H54 (cell line): ENCODE results near the gene C8G.

Experiments used
- DNase-seq: peaks from one replicate; pipeline ENCODE4 v3.0.0; 2011; ENCODE audit warnings: low spot score, mixed read lengths; ENCODE audit not compliant: insufficient read length
- FAIRE-seq: peaks from 3 replicates; lab custom pipeline; 2011; peaks lifted over from hg19 to GRCh38; lab: Jason Lieb, UNC
- POLR2A ChIP-seq: IDR thresholded peaks from 2 replicates; pipeline ENCODE4 v1.6.1; 2011; ENCODE audit warnings: low read depth, mild to moderate bottlenecking, low read length

The C8G gene

GRCh38 chr9:136944519-136945332, at the start of gene C8G, which contains the start of gene FBXW5:
TSS of gene C8G (plus strand) at chr9:136945243. CDS start at chr9:136945321, 78 bp downstream.
TSS of gene FBXW5 (minus strand) at chr9:136944738. CDS start at chr9:136944083, 655 bp downstream.
- peak; percentile 79 for TF ChIP-seq POLR2A
- DNase-seq = peak; percentile 100
- FAIRE-seq = no peak

DNA sequence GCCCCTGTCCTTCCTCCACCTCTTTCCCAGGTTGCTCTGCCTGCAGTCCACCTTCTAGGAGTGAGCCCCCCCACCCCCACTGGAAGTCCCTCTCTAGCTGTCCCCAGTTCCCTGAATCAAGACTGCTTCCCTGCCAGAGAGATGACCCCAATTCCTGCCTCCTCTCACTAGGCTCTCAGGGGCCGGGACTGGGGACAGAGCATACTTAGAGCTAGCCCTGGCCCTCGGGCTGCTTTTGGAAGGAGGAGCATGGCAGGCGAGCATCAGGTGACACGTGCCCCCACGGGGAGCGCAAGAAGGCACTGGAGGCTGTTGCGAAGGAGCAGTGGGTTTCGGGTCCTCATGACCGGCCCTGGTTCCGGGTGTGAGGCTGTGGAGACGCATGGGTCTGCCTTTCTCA, 49.0 kb upstream of the C8G start:
- FAIRE-seq (no peak), DNase-seq (no peak)
- no peak for TF ChIP-seq POLR2A

- DNase-seq = no peak
- TF ChIP-seq POLR2A = no peak
- FAIRE-seq = no peak
Observed at GRCh38 chr9:136898483-136899100, 46.5 kb upstream of the C8G start.

DNA sequence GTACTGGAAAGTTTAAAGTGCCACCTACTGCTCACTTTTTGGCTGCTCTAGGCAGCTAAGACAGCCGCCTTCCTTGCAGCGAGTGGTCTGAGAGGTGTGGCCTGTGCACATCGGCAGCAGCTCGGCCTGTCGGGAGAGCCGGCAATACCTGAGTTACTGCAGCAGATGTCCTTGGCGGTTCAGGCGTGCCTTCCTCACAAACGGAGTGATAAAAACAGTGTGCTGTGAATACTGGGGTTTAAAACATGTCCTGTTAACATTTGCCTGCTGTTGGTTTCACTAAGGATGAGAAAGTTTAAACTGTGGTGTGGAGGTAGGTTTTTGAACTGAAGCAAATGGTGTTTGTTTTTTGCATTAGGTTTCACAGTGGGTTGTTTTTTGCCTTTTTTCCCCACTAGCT, 45.8 kb upstream of the C8G start:
- FAIRE-seq (no peak), DNase-seq (no peak)

DNA sequence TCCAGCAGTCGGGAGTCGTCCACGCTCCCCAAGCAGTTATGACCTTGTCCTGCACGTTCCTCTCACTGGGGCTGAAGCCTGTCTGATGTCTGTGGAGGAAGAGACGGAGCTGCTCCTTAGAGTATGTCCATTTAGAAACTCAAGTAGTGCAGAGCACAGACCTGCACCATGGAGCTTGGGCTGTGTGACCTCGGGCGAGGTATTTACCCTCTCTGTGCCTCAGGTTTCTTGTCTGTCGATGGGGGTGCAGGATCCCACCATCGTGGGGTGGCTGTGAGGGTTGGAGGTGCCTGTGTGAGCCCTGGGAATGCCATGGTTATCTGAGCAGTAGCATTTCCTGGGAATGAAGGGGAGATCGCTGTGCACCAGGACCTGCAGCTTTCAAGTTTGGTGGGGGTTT, 44.5 kb upstream of the C8G start:
- FAIRE-seq (no peak), DNase-seq (no peak)
- TF ChIP-seq POLR2A = no peak

More for the DNA sequence above, 45.8 kb upstream of the C8G start:
- TF ChIP-seq POLR2A = no peak

- DNase-seq = no peak
- TF ChIP-seq POLR2A = no peak
- FAIRE-seq = no peak
Observed at GRCh38 chr9:136900988-136901515, 44.0 kb upstream of the C8G start.

- DNase-seq (peak; percentile 100), FAIRE-seq (peak; percentile 88)
- TF ChIP-seq POLR2A = no peak
Observed at GRCh38 chr9:136901516-136902258, 43.4 kb upstream of the C8G start.

DNA sequence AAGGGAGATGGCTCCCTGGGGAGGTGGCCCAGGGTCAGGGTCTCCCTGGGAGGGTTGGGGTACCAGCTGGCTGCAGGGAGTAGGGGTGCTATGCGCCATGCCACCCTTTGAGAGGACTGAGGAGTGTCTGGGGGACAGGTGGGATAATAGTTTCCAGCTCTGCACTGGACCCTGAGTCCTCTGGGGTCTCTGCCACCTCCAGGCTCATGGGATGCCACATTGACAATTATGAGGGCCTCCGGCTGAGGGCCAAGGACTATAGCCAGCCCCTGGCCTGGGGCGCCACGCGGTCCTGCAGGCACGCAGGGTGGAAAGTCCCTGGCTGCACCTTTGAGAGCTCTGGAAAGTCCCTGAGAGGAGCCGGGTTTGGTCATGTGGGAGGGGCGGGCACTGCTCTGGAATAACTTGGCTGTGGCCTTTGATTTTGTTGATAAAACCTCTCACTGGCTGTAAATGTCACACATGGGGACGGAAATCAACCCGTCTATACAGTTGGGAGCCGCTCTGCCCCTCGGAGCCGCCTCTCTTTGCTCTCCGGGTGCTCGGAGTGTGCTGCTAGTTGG, 42.7 kb upstream of the C8G start:
- peak; percentile 95 for DNase-seq
- TF ChIP-seq POLR2A = peak; percentile 24
- peak; percentile 6 for FAIRE-seq

- no peak for FAIRE-seq
- TF ChIP-seq POLR2A = no peak
Observed at GRCh38 chr9:136903041-136903554, 41.9 kb upstream of the C8G start.

GRCh38 chr9:136906266-136906665, 38.8 kb upstream of the C8G start:
- no peak for TF ChIP-seq POLR2A
- FAIRE-seq (no peak), DNase-seq (no peak)

More at GRCh38 chr9:136903041-136903554, 41.9 kb upstream of the C8G start:
- DNase-seq = no peak

DNA sequence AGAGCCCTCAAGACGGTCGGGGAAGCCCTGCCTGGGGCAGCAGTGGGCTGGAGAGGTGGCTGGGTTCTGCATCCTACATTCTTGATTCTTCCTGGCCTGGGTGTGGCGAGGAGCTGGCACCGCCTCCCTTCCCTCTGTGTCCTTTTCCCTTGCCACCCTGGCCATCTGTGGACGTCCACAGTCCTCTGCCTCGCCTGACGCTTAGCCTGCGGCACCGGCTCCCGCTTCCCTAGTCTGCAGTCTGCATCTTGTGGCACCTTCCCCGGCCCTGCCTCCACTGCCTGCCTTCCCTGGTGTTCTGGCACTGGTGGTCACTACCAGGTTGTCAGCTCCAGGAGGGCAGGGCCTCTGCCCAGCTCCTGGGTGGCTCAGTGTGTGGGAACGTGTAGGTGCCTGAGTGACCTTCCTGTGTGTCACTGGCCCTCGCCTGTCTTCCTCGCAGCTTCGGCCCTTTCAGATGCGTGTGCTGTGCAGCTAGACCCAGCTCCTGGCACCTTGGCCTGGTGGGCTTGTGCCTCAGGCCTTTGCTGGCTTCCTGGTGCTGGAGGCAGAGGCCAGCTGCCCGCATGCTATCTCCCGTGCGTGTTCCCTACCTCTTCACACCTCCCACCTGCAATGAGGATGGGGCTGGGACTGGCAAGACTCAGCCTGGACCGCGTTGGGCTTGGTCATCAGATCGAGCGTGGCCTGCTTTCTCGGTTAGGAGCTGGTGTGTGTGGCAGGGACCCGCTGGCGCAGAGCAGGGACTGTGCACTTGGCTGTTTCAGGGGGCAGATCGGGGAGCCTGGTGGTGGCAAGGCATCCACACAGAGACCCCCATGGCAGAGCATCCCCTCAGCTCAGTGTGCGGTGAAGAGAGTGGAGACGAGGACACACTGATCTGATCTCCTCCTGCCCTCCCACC, 37.8 kb upstream of the C8G start:
- no peak for FAIRE-seq
- DNase-seq = no peak
- no peak for TF ChIP-seq POLR2A

DNA sequence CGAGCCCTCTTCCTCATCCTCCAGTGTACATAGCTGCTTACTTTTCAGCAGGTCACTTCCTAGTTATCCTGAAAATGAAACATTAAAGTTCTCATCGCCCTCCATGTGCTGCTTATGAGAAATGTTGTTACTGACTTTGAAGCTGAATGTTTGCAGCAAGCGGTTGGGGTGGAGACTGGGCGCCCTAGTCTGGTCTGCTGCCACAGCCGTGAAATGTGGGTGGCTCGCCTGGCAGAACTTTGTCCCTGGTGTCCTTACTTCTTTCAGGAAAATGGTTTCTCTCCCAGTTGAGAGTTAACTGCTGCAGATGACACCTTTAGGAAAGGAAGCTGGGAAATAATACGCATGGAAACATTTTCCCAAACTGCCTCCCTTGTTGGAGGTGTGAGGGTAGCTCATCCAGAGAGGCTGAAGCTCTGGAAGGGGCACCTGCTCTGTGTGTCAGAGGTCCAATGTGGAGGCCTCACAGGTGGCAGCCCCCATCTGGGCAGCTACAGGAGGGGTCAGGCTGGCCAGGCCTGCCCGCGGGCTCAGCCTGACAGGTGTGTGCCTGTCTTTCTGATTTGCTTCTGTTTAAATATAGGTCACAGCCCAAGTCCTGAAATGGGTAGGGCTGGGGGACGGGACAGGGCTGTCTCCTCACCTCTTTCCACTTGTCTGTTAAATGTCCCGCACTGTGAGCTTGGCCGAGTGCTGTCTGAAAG, 34.7 kb upstream of the C8G start:
- FAIRE-seq (no peak), DNase-seq (no peak)
- no peak for TF ChIP-seq POLR2A
